Stimulated activated CD4-positive, alpha-beta T cell treated with anti-CD3 and anti-CD28 coated beads, Interleukin-4, amount 100 ng/mL, for 48 hours (primary cell): ENCODE data around the gene UQCC5.

Source experiments
- DNase-seq, 2 donors: peaks; one replicate each; pipeline ENCODE4 v3.0.0-alpha.2; 2020; ENCODE audit warnings: low read depth in 2 of 2

Gene UQCC5

GRCh38 chr3:52534281-52535183 is 1.9 kb upstream of the UQCC5 start:
- no peak for DNase-seq

GRCh38 chr3:52535411-52536111 is 844 bp upstream of the UQCC5 start:
- DNase-seq, result no peak

- DNase-seq, result no peak
Observed at GRCh38 chr3:52536112-52536368, 365 bp upstream of the UQCC5 start.

- DNase-seq, result no peak
Observed at GRCh38 chr3:52537165-52537620, 788 bp downstream of the UQCC5 start.

- no peak for DNase-seq
Observed at GRCh38 chr3:52537726-52538421, 1.5 kb downstream of the UQCC5 start.

GRCh38 chr3:52539010-52539653 is 2.7 kb downstream of the UQCC5 start:
- DNase-seq, result no peak

- no peak for DNase-seq
Observed at GRCh38 chr3:52541050-52541449, 4.6 kb downstream of the UQCC5 start.

GRCh38 chr3:52544937-52545336 is 8.5 kb downstream of the UQCC5 start:
- DNase-seq, result no peak

GRCh38 chr3:52546111-52546901 is 9.9 kb downstream of the UQCC5 start:
- no peak for DNase-seq

- no peak for DNase-seq
Observed at GRCh38 chr3:52547143-52547542, 10.7 kb downstream of the UQCC5 start.

GRCh38 chr3:52551118-52551517 is 14.7 kb downstream of the UQCC5 start:
- no peak for DNase-seq

- DNase-seq, result no peak
Observed at GRCh38 chr3:52552089-52552488, 15.7 kb downstream of the UQCC5 start.

- DNase-seq, result no peak
Observed at GRCh38 chr3:52554026-52554755, 17.8 kb downstream of the UQCC5 start.

- no peak for DNase-seq
Observed at GRCh38 chr3:52555056-52555455, 18.7 kb downstream of the UQCC5 start.

- no peak for DNase-seq
Observed at GRCh38 chr3:52557011-52557960, 20.9 kb downstream of the UQCC5 start.

- no peak for DNase-seq
Observed at GRCh38 chr3:52558436-52558835, 22.0 kb downstream of the UQCC5 start.

GRCh38 chr3:52561028-52561747 is 24.8 kb downstream of the UQCC5 start:
- DNase-seq, result no peak

GRCh38 chr3:52563984-52564383 is 27.6 kb downstream of the UQCC5 start:
- DNase-seq, result no peak

- no peak for DNase-seq
Observed at GRCh38 chr3:52568069-52568468, 31.7 kb downstream of the UQCC5 start.
